Activated CD8-positive, alpha-beta memory T cell treated with anti-CD3 and anti-CD28 coated beads, Interleukin-2, amount 50 U/mL, for 24 hours (primary cell): ENCODE results near the gene NEURL2.

ENCODE experiments used
- DNase-seq: peaks from one replicate; pipeline ENCODE4 v3.0.0-alpha.2; 2020; ENCODE audit errors: extremely low read depth

NEURL2 gene

DNA sequence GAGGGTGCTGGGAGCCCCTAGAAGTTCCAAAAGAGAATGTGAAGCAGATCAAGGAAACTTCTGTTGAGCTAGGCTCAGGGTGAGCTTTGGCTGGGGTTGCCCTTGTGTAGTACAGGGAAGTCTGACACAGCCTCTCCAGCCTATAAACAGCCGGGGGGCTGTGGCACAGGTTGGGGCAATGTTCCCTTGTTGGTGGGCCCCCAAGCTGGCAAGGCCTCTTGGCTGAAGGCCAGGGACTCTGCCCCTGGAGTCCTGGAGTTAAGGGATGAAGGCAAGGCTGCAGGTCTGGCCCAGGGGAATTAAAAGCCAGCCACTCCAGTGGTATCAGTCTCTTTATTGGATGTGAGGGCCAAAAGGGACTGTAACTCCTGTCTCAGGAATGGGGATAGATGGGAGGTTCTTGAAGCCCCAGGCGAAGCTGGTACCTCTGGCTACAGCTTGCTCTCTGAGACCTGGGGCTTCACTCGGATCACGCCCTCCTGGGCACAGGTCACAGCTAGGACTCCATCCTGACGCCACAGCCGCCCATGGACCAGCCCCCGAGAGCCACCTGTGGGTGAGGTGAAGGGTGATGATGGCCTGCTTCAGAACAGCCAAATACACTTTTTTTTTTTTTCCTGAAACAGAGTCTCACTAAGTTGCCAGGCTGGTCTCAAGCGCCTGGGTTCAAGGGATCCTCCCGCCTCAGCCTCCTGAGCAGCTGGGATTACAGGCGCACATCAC, 49.4 kb downstream of the NEURL2 start:
- DNase-seq: no peak

DNA sequence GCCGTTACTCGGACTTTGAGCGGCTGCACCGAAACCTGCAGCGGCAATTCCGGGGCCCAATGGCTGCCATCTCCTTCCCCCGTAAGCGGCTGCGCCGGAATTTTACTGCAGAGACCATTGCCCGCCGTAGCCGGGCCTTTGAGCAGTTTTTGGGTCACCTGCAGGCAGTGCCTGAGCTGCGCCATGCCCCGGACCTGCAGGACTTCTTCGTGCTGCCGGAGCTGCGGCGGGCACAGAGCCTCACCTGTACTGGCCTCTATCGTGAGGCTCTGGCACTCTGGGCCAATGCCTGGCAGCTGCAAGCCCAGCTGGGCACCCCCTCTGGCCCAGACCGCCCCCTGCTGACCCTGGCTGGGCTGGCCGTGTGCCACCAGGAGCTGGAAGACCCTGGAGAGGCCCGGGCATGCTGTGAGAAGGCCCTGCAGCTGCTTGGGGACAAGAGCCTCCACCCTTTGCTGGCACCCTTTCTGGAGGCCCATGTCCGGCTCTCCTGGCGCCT, 50.3 kb downstream of the NEURL2 start:
- no peak for DNase-seq
